HFFc6 (cell line): ENCODE measurements around the gene SULF2. TPM values are rescaled to one million over a fixed set of nuclear protein-coding genes. Genes with fewer than 3 reads are reported as not detected.

Experiments used
- DNase-seq: peaks from one replicate; pipeline ENCODE4 v3.0.0-alpha.2; 2018
- H3K27ac Mint-ChIP-seq: 2 replicates; pipeline ENCODE4 v1.8.0; 2020; ENCODE audit warnings: mild to moderate bottlenecking, mixed read lengths
- H3K27me3 Mint-ChIP-seq: 2 replicates; pipeline ENCODE4 v1.8.0; 2021; ENCODE audit warnings: mild to moderate bottlenecking, moderate library complexity, mixed read lengths; ENCODE audit not compliant: insufficient read depth
- H3K36me3 Mint-ChIP-seq: 2 replicates; pipeline ENCODE4 v1.8.0; 2021; ENCODE audit warnings: low read depth, mixed read lengths
- H3K4me1 Mint-ChIP-seq: 2 replicates; pipeline ENCODE4 v1.8.0; 2020; ENCODE audit warnings: low read depth, mixed read lengths
- H3K4me3 Mint-ChIP-seq: 2 replicates; pipeline ENCODE4 v1.8.0; 2020; ENCODE audit warnings: mild to moderate bottlenecking, moderate library complexity, mixed read lengths
- H3K9me3 Mint-ChIP-seq: 2 replicates; pipeline ENCODE4 v1.8.0; 2020; ENCODE audit warnings: mild to moderate bottlenecking, mixed read lengths
- total RNA-seq, 6 experiments: library from RNA; stranded (reverse); fragmentation: NEBNext Ultra II Directional; extraction: Animal tissue kit (Norgen Biotek cat#: 25700); gene quantifications; 2 replicates in 1 of 6; 3 replicates in 5 of 6; pipeline ENCODE4 v1.2.3, GENCODE V29; 2021
- TF ChIP-seq, protein P1 (sequence below): fragments of 200-600 bp; sonication (generic); IDR thresholded peaks from 2 replicates; pipeline ENCODE4 v1.5.0; 2021; ENCODE audit warnings: antibody characterized with exemption, mild to moderate bottlenecking

The SULF2 gene
- total RNA-seq, 6 experiments from 2014 or later = 0.23 to 1.3 (median 0.33) TPM

GRCh38 chr20:47818996-47819609 is 33.8 kb upstream of the SULF2 start:
- Mint-ChIP-seq H3K36me3 (no peaks in the 10 kb centered on the region), H3K4me1 (no peaks in the 10 kb centered on the region), H3K9me3 (no peaks in the 10 kb centered on the region), H3K27me3 (peaks cover 29% of the 10 kb centered on the region), H3K4me3 (no peak overlapping the region), H3K27ac (no peak overlapping the region)
- TF ChIP-seq, protein P1, sequence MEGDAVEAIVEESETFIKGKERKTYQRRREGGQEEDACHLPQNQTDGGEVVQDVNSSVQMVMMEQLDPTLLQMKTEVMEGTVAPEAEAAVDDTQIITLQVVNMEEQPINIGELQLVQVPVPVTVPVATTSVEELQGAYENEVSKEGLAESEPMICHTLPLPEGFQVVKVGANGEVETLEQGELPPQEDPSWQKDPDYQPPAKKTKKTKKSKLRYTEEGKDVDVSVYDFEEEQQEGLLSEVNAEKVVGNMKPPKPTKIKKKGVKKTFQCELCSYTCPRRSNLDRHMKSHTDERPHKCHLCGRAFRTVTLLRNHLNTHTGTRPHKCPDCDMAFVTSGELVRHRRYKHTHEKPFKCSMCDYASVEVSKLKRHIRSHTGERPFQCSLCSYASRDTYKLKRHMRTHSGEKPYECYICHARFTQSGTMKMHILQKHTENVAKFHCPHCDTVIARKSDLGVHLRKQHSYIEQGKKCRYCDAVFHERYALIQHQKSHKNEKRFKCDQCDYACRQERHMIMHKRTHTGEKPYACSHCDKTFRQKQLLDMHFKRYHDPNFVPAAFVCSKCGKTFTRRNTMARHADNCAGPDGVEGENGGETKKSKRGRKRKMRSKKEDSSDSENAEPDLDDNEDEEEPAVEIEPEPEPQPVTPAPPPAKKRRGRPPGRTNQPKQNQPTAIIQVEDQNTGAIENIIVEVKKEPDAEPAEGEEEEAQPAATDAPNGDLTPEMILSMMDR = no peak
- DNase-seq = no peak

DNA sequence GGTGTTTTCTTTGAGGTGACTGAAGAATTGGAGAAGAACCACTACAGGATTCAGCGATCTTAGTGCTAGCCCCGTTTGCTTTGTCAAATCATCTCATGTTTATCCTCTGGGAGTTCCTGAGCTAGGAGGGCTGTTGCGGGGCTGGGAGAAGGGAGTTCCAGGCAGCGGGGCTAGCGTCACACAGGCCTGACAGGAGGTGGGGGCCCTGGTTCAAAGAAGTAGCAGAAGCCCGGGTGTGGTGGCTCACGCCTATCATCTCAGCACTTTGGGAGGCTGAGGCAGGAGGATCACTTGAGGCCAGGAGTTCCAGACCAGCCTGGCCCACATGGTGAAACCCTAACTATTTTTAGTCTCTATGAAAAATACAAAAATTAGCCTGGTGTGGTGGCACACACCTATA is 33.2 kb upstream of the SULF2 start:
- Mint-ChIP-seq H3K4me1 (no peaks in the 10 kb centered on the region), H3K27me3 (peaks cover 31% of the 10 kb centered on the region), H3K27ac (no peak overlapping the region)

GRCh38 chr20:47818016-47818415 is 32.7 kb upstream of the SULF2 start:
- DNase-seq = no peak
- Mint-ChIP-seq H3K4me1 (no peaks in the 10 kb centered on the region), H3K27me3 (peaks cover 31% of the 10 kb centered on the region), H3K9me3 (no peaks in the 10 kb centered on the region), H3K4me3 (no peak overlapping the region), H3K36me3 (no peaks in the 10 kb centered on the region), H3K27ac (no peak overlapping the region)
- TF ChIP-seq, protein P1 = no peak

More for the DNA sequence above, 33.2 kb upstream of the SULF2 start:
- TF ChIP-seq, protein P1 = no peak
- DNase-seq = no peak
- Mint-ChIP-seq H3K9me3 (no peaks in the 10 kb centered on the region), H3K36me3 (no peaks in the 10 kb centered on the region), H3K4me3 (no peak overlapping the region)

DNA sequence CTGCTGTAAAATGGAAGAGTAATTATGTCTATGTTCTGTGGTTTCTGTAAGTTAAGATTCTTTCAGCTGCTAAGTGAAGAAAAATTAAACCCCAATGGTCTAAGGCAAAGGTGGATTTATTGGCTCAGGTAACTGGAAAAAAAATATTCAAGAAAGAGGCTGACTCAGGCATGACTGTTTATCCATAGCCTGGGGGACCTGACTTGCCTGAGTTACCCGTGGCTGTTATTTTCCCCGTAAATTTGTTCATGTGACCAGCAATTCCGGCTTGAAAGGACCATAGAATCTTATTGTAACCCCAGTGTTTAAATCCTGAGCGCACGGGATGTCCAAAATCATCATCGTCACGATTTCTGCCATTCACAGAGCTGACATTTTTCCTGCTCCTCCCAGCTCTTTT is 32.3 kb upstream of the SULF2 start:
- Mint-ChIP-seq H3K27ac (no peak overlapping the region), H3K4me1 (no peaks in the 10 kb centered on the region), H3K4me3 (no peak overlapping the region), H3K27me3 (peaks cover 29% of the 10 kb centered on the region), H3K9me3 (no peaks in the 10 kb centered on the region), H3K36me3 (no peaks in the 10 kb centered on the region)
- TF ChIP-seq, protein P1 = no peak
- no peak for DNase-seq

DNA sequence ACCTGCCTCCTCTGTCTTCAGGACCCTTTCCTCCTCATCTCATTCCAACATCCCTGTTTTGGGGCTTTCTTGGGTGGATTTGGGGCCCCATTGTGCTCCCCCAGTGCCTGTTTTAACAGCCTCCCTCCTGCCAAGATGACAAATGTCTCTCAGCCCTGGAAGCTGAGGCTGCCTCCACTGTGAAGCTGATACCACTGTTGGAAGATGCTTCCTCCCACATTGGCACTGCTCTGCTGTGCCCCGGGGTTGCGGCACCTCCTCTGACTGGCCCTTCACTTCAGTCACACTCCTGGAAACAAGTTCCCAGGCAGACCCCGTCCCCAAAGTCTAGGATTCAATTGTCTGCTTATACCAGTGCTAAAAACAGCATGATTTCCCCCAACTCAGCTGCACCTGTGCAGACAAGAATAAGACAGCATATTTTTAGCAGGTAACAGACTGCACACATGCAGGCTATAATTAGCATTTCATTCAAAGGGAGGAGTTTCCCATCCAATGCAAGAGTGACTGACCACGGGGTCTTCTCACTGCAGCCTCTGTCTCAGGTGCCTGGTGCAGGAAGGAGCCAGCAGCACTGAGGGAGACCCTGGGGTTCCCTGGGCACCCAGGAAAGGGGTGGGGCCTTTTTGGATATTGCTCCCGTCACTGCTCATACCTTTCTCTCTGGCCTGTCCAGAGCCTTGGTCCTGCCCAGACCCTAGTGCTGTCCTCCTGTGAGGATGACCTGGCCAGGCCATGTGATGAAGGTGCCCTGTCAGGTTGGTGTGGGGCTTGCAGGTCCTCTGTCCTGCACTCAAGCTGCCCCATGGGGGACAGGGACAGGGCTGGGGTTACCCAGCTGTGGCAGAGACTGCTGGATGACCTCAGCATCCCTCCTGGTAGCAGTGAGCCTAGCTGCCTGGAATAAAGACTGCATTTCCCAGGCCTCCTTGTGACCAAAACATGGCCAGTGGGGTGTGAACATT is 31.5 kb upstream of the SULF2 start:
- Mint-ChIP-seq H3K27me3 (peaks cover 23% of the 10 kb centered on the region), H3K36me3 (no peaks in the 10 kb centered on the region), H3K27ac (no peak overlapping the region), H3K9me3 (no peaks in the 10 kb centered on the region), H3K4me3 (no peak overlapping the region), H3K4me1 (no peaks in the 10 kb centered on the region)
- DNase-seq = no peak
- TF ChIP-seq, protein P1 = no peak
